ENCODE measurements around the gene CCDC40.

Gene CCDC40

DNA sequence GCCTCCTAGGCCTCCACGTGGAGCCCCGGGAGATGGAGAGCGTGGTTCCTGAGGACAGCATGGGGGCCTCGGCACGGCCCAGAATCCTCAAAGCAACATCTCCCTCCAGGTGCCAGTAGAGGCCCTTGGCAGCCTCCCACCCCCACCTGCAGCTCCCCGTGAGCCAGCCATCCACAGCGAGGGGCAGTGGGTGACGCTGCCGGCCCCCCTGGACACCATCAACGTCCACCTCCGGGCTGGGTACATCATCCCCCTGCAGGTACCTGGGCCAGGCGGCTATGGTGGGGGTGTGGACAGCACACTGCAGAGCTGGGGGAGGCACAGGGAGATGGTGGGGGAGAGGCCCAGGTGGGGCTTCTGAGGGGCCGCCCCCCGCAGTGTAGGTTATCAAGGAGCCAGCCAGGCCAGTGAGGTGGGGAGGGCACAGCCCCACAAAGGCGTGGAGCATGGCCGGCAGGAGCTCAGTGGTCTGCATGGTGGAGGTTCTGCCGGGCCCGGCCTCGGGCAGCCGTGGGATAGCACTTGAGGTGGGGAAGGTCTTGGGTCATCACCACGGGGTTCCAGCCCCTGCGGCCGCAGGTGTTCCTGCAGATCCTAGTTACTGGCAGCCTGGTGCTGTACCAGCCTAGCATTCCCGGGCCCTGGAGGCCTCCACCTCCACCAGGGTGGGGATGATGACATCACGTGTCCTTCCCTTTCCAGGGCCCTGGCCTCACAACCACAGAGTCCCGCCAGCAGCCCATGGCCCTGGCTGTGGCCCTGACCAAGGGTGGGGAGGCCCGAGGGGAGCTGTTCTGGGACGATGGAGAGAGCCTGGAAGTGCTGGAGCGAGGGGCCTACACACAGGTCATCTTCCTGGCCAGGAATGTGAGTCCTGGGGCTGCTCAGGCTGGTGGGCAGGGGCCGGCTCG is 81.3 kb downstream of the CCDC40 start:
- no peak for DNase-seq

DNA sequence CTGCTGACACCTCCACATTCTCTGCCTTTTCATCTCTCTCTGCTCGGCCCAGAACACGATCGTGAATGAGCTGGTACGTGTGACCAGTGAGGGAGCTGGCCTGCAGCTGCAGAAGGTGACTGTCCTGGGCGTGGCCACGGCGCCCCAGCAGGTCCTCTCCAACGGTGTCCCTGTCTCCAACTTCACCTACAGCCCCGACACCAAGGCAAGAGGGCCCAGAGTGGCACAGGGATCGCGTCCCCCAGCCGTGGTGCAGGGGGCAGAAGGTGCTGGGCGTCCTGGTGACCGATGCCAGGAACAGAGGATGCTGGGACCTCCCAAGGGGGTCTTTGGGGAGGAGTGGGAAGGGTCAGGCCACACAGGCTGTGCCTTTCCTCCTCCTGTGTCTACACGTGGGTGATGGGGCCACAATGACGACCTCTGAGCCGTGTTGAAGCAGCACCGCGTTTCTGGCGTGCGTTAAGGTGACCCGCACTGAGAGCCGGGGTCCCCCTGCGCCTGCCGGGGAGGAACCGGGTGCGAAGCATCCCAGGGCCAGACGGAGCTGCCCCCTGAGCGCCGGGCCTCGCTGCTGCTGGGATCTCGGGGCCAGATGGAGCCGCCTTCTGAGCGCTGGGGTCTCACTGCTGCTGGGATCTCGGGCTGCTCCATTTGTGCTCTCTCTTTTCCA is 82.3 kb downstream of the CCDC40 start:
- no peak for DNase-seq

DNA sequence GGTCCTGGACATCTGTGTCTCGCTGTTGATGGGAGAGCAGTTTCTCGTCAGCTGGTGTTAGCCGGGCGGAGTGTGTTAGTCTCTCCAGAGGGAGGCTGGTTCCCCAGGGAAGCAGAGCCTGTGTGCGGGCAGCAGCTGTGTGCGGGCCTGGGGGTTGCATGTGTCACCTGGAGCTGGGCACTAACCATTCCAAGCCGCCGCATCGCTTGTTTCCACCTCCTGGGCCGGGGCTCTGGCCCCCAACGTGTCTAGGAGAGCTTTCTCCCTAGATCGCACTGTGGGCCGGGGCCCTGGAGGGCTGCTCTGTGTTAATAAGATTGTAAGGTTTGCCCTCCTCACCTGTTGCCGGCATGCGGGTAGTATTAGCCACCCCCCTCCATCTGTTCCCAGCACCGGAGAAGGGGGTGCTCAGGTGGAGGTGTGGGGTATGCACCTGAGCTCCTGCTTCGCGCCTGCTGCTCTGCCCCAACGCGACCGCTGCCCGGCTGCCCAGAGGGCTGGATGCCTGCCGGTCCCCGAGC is 82.9 kb downstream of the CCDC40 start:
- DNase-seq, result no peak

DNA sequence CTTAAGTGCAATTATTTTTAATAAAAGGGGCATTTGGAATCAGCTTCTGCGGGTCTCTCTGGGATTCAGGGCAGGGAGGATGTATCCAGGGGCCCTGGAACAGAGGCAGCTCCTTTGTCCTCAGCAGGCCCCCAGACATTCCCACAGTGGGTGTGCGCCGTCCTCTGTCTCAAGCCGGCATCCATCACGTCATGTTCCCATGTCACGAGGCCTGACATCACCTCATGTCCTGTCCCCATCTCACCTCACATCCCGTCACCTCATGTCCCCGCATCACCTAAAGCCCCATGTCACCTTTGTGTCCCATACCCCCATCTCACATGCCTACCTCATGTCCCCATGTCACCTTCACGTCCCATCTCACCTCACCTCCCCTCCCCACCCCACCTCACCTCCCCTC is 83.4 kb downstream of the CCDC40 start:
- DNase-seq, result no peak

DNA sequence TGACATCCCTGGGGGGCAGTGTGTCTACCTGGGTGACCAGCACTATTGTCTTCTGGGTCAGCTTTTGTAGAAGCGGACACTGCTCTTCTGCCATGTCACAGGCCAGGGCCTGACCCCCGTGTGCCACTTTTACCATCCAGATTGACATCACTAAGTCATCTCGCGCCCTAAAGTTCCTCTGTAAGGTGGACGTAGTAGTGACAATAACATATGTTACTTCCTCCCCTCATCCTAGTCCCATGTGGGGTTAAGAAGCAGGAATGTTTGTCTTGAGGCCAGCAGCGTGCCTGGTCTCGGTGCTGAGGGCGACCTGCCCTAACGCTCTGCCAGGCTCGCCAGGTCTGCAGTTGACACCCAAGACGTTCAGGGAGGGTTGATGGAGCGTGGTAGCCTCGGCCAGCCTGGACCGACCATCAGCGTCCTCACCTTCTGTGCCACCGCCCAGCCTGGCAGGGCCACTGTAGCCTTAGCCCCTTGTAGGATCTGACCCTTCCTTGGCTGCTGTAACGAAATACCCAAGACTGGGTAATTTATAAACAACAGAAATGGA is 85.7 kb downstream of the CCDC40 start:
- no peak for DNase-seq

DNA sequence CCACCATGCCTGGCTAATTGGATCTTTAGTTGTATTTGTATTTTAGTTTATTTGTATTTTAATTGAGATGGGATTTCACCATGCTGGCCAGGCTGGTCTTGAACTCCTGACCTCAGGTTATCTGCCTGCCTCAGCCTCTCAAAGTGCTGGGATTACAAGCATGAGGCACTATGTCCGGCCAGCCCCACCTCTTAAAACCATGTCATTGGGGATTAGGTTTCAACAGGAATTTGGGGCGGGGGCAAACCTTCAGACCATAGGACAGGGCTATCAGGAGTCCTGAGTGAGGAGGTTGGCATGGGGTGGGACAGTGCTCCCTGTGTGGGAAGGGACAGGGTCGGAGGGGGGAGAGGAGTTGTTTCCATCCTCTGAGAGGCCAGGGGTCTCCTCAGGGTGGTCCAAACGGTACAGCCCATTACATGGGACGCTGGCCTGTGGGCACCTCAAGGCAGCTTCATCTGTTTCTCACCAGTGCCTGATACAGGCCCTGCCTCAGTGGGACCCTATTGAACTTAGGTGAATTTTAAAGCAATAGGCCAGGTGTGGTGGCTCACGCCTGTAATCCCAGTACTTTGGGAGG is 86.6 kb downstream of the CCDC40 start:
- DNase-seq, result no peak

DNA sequence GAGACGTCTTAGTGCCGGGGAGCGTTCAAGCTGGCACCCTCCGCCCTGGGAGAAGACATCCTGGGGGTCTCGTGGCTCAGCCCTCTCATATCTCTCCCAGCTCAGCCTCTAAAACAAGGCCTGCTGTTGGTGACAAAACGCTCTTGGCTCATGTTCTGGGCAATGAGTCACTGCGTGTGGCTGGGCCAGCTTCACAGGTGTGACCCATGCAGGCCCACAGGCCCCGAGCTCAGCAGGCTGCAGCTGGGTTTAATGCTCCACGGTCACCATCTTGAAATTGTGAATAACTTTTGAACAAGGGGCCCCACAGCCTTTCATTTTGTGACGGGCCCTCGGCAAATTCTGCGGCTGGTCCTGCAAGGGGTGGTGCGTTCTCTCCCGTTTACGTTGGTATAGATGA is 87.3 kb downstream of the CCDC40 start:
- DNase-seq, result no peak

DNA sequence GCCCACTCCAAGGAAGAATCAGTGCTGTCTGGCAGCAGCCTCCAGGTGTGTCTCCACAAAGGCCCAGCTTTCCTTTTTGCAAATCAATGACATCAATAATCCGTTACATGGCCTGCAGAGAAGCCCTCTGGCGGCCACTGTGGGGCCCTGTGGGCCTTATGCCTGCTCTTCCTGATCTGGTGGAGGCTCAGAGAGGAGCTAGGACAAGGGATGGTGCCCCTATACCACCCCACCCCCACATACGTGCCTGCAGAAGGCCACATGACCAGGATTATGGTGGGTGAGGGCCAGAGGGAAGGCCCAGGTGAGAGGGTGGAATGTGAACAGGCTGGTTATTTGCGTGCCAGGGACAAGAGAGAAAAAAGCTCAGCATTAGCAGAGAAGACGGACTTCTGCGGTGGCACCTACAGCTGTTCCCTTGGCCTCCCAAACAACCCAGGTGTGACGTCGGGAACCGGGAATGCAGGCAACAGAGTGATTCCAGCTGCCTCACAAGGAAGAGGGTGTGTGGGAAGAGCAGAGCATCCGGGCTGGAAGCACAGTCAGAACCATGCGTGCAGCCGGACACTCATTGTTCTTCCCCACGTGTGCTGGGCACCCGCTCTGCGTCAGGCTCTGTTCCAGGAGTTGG is 88.0 kb downstream of the CCDC40 start:
- no peak for DNase-seq

DNA sequence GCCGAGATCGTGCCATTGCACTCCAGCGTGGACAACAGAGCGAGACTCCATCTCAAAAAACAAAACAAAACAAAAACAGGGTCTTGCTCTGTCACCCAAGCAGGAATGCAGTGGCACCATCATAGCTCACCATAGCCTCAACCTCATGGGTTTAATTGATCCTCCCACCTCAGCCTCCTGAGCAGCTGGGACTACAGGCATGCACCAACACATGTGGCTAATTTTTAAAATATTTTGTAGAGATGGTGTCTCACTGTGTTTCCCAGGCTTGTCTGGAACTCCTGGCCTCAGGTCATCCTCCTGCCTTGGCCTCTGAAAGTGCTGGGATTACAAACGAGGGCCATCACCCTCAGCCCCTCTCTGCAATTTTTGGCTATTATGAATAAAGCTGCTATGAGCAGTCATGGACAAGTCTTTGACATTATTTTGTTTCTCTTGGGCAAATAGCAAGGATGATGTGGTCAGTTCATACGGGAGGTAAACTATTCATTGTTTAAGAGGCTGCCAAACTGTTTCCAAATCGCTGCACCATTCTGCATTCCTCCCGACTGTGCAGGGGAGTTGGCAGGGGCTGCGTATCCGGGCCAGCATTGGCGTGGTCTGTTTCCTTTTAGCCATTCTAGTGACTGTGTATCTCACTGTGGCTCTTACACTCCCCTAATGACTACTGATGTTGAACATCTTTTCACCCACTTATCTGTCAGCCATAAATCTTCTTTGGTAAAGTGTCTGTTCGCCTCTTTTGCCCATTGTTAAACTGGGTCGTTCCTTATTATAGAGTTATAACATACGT is 89.4 kb downstream of the CCDC40 start:
- DNase-seq, result no peak

DNA sequence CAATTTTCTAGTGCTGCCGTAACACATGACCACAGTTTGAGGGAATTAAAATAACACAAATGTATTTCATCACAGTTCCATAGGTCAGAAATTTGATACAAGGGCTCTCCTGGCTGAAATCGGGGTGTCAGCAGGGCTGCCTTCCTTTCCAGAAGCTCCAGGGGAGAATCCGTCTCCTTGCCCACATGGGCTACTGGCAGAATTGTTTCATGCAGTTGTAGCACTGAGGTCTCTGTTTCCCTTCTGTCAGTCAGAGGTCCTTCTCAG is 89.9 kb downstream of the CCDC40 start:
- DNase-seq, result no peak

DNA sequence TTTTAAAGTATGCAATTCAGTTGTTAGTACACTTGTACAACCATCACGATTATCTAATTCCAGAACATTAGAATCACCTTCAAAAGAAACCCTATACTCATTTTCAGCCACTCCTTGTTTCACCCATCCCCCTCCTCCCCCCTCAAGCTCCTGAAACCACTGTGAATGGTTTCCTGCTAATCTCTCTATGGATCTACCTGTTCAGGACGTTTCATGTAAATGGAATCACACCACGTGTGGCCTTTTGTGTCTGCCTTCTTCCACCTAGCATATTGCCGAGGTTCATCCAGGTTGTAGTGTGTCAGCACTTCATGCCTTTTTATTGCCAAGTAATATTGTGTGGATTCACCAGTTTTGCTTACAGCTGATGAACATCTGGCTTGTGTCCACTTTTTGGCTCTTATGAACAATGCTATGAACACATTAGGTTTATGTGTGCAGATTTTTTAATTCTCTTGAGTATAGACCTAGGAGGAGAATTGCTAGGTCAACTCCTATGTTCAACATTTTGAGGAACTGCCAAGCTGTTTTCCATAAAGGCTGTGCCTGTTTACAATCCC is 92.6 kb downstream of the CCDC40 start:
- no peak for DNase-seq

DNA sequence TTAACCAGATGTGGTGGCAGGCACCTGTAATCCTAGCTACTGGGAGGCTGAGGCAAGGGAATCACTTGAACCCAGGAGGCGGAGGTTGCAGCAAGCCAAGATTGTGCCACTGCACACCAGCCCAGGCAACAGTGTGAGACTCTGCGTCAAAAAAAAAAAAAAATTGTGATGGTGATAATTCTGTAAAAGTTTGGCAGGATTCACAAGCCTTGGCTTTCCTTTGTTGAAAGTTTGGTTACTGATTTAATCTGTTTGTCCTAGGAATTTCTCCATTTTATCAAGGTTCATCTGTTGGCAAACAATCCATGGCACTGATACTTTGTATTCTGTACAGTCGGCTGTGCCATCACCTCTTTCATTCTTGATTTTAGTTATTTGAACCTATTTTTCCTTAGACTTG is 94.5 kb downstream of the CCDC40 start:
- DNase-seq, result no peak

DNA sequence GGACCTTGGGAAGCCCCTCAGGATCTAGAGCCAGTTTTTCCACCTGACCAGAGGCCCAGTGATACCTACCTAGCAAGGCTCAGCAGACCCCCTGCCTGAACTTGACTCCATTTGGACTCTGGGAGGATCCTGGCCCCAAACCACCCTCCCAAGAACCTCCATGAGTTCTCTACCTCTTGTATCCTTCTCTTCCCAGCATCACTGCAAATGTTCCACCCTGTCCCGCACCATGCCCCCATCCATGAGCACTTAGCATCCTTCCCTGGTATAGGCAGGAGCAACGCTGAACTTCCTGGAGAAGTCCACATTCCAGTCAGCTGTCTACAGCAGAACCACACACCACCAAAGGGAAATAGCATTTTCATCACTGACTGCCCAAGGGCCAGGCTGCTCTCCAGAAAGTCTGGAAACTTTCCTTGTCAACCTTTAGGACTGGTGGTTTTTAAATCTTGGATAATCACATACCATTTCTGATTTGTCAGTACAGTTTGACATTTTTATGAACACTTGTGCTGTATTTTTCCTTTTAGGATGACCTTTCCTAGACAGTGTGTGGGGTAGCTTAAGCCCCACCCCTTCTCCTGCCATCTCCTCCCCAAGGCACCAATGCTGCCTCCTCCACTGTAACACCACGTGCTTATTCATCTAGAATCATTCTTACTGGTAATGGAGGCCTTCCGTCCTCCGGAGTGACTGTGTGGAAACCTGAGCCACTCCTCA is 96.6 kb downstream of the CCDC40 start:
- DNase-seq, result no peak

DNA sequence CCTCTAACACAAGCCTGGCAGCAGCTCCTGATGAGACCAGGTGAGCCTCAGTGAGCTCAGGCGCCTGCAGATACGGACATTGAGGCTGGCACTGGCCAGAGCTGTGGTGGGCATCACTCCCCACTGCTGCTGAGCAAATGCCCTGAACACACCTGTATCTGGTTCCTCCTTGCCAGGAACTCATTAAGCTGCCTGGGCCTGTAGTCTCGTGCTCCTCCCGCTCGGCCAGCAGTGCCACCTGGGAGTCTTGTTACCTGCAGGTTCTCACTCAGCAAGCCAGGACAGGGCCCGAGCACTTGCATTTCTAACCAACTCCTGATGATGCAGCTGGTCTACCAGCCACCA is 97.2 kb downstream of the CCDC40 start:
- no peak for DNase-seq

DNA sequence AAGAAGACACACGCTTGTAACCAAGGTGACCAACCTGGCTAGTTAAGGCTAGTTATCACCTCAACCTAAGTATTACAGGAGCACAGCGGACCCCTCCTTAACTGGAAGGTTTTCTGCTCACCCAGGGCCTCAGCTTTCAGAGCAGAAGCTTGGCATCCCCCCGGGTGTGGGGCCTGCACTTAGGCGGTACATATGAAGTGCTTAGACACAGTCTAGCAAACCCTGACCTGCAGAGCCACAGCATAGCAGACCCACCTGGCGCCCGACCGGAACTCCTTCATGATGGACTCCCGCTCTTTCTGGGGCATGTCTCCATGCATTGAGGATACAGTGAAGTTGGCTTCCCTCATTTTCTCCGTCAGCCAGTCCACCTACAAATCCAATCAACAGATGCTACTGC is 100.7 kb downstream of the CCDC40 start:
- DNase-seq, result no peak

DNA sequence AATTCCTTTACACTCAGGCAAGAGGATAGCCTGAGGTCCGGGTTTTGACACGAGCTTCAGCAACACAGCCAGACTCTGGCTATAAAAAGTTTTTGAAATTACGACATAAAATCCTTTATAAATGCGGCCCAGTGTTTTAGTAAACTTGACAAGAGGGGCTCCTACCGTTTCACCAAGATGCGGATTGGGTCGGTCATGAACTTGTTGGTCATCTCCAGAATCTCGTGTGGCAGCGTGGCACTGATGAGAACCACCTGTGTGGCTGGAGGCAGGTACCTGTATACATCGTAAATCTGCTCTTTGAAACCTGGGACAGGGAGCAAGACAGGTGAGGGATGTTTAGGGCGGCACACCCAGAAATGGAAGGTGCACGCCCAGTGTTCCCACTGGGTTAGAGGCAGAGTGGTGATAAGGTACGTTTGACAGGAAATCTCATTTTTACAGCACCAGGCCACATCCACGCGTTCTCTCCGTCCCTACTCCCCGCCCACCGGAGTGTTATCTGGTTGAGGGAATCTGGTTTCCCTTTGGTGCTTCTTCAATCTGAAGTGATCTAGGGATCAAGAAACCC is 102.5 kb downstream of the CCDC40 start:
- no peak for DNase-seq

DNA sequence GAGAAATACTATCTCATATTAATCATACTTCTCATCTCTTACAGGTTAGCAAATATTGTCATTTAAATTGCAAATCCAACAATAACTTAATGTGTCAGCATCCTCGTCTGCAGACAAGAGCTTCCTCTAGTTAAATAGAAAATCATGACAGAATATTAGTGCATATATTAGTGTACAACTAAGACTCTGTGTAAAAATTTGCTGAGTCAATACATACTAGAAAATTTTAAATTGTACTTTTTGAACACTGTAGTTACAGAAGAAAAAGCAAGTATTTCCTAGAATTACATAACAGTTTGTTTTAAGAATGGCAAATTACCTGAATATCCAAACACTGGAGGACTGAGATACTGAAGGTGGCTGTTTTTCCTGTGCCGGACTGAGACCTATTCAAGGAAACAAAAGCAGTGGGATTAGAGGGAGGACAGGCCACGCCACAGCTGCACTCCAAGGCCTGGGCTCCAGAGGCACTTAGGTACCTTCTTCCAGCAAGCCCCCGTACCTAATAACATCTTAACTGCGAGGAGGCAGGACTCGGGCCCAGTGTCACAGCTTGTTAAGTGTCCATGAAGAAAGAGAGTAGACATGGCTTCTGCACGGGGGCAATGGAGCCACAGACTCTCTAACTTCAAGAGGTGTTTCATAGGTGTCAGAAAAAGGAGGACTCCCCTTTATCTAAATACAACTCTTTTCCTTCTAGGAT is 105.2 kb downstream of the CCDC40 start:
- DNase-seq, result no peak

DNA sequence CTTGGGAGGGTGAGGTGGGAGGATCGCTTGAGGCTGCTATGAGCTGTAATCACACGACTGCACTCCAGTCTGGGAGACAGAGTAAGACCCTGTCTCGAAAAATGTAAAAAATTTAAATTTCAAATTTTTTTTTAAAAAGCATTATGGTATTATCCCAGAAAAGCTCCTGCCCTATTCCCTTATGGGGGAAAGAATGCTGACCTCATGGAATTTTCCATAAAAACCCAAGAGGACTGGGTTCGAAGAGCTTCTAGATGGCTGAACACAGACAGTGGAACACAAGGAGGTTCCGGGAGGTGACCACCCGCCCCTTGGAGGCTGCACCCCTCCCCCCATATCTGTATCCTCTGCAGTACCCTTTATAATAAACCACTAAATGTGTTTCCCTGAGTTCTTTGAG is 106.5 kb downstream of the CCDC40 start:
- DNase-seq, result no peak

DNA sequence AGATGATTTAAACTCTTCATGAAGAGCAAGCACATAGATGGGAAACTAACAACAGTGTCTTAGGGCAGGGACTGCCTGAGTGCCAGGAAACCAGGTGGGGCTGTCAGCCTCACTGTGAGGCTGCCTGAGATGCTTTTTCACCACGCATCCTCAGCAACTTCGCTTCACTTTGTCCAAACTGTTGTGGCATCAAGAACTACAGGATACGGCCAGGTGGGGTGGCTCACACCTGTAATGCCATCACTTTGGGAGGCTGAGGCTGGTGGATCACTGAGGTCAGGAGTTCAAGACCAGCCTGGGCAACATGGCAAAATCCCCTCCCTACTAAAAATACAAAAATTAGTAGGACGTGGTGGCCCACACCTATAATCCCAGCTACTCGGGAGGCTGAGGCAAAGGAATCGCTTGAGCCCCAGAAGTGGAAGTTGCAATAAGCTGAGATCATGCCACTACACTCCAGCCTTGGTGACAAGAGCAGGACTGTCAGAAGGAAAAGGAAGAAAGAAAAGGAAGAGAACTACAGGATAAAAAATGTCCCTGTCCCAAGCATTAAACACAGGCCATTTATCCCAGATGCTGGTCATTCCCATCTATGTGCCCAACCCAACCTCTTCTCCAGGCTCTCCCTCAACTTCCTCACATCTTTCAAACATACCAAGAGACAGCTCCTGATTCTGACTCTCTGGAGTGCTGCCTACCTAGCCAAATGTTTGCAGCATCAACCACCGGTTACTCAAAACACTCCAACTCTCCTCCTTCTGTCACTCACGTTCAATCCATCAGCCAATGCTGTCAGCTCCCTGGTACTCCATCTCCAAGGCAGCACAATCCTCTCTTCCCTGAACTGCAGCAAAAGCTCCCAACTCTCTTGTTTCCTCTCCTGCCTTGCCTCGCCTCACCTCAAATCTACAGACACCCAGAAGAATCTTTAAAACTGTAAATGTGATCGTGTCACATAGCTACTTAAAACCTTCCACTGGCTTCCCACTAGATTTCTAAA is 108.9 kb downstream of the CCDC40 start:
- DNase-seq, result no peak
